ENCODE results near the gene MRPL22.

DNA sequence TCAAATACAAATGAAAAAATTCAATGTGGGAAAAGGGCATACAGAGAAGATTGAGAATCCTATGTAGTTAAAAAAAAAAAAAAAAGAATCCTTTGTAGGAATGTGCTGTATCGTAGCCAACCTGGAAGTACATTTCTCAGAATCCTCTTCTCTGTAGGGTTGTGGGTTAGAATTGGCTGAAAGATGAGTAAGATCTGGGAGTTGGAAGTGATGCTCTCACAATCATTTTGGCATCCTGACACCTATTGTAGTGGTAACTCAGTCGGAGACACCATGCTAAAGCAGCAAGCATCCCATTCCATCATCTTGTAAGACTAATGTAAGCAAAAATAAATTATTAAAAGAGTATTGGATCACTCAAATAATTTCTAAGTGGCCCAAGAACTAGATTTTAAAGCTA lies 30.6 kb downstream of the MRPL22 start:
- no peak for TF ChIP-seq POLR2A (IDR thresholded peaks at IDR 0.05)
- TF ChIP-seq, protein P1, sequence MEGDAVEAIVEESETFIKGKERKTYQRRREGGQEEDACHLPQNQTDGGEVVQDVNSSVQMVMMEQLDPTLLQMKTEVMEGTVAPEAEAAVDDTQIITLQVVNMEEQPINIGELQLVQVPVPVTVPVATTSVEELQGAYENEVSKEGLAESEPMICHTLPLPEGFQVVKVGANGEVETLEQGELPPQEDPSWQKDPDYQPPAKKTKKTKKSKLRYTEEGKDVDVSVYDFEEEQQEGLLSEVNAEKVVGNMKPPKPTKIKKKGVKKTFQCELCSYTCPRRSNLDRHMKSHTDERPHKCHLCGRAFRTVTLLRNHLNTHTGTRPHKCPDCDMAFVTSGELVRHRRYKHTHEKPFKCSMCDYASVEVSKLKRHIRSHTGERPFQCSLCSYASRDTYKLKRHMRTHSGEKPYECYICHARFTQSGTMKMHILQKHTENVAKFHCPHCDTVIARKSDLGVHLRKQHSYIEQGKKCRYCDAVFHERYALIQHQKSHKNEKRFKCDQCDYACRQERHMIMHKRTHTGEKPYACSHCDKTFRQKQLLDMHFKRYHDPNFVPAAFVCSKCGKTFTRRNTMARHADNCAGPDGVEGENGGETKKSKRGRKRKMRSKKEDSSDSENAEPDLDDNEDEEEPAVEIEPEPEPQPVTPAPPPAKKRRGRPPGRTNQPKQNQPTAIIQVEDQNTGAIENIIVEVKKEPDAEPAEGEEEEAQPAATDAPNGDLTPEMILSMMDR (IDR thresholded peaks at IDR 0.05) = no peak
